Astrocyte (in vitro differentiated cells and primary cell): Measurements from ENCODE around the gene EXOSC1. TPM values are rescaled to one million over a fixed set of nuclear protein-coding genes. Genes with fewer than 3 reads are reported as not detected.

ENCODE experiments used
- DNase-seq: peaks from one replicate; pipeline ENCODE4 v3.0.0-alpha.2; 2010; ENCODE audit warnings: low read depth
- FAIRE-seq: peaks from 2 replicates; lab custom pipeline; 2011; peaks lifted over from hg19 to GRCh38; lab: Jason Lieb, UNC
- H2AFZ ChIP-seq: 2 replicates; pipeline ENCODE4 v1.6.0; 2012; ENCODE audit warnings: low read depth, low read length, inconsistent platforms
- H3K27ac ChIP-seq: 2 replicates; pipeline ENCODE4 v1.5.1; 2011; ENCODE audit warnings: low read depth, low read length, inconsistent platforms
- H3K27me3 ChIP-seq: 2 replicates; pipeline ENCODE4 v1.6.0; 2011; ENCODE audit warnings: low read length, inconsistent platforms; ENCODE audit not compliant: insufficient read depth
- H3K36me3 ChIP-seq: 2 replicates; pipeline ENCODE4 v1.5.1; 2011; ENCODE audit warnings: low read length, inconsistent platforms; ENCODE audit not compliant: insufficient read depth
- H3K4me1 ChIP-seq: 2 replicates; pipeline ENCODE4 v1.5.1; 2011; ENCODE audit warnings: low read length, inconsistent platforms; ENCODE audit not compliant: insufficient read depth
- H3K4me2 ChIP-seq: 2 replicates; pipeline ENCODE4 v1.6.0; 2012; ENCODE audit warnings: low read length, inconsistent platforms
- H3K4me3 ChIP-seq: 2 replicates; pipeline ENCODE4 v1.5.1; 2011; ENCODE audit warnings: low read depth, mild to moderate bottlenecking, low read length, inconsistent platforms; ENCODE audit not compliant: insufficient read depth
- H3K79me2 ChIP-seq: 2 replicates; pipeline ENCODE4 v1.6.0; 2012; ENCODE audit warnings: mild to moderate bottlenecking, low read length, inconsistent platforms; ENCODE audit not compliant: insufficient read depth
- H3K9ac ChIP-seq: 2 replicates; pipeline ENCODE4 v1.6.0; 2012; ENCODE audit warnings: mild to moderate bottlenecking, low read length, inconsistent platforms
- H3K9me3 ChIP-seq: 2 replicates; pipeline ENCODE4 v1.5.1; 2012; ENCODE audit warnings: low read depth, mild to moderate bottlenecking, low read length, inconsistent platforms; ENCODE audit not compliant: insufficient read depth
- H4K20me1 ChIP-seq: 2 replicates; pipeline ENCODE4 v1.6.0; 2012; ENCODE audit warnings: low read length, inconsistent platforms; ENCODE audit not compliant: insufficient read depth
- H3K27ac Mint-ChIP-seq: one replicate; pipeline ENCODE4 v1.8.0; 2021; ENCODE audit warnings: mild to moderate bottlenecking, mixed read lengths; ENCODE audit not compliant: unreplicated experiment
- H3K27me3 Mint-ChIP-seq: one replicate; pipeline ENCODE4 v1.8.0; 2021; ENCODE audit warnings: low read depth, mixed read lengths; ENCODE audit not compliant: unreplicated experiment
- H3K36me3 Mint-ChIP-seq: one replicate; pipeline ENCODE4 v1.8.0; 2021; ENCODE audit warnings: low read depth, mixed read lengths; ENCODE audit not compliant: unreplicated experiment
- H3K4me1 Mint-ChIP-seq: one replicate; pipeline ENCODE4 v1.8.0; 2021; ENCODE audit warnings: low read depth, mixed read lengths; ENCODE audit not compliant: unreplicated experiment
- H3K4me3 Mint-ChIP-seq: one replicate; pipeline ENCODE4 v1.8.0; 2021; ENCODE audit warnings: mild to moderate bottlenecking, moderate library complexity, mixed read lengths; ENCODE audit not compliant: unreplicated experiment
- H3K9me3 Mint-ChIP-seq: one replicate; pipeline ENCODE4 v1.8.0; 2021; ENCODE audit warnings: mild to moderate bottlenecking, mixed read lengths; ENCODE audit not compliant: unreplicated experiment
- EZH2 ChIP-seq: IDR thresholded peaks from 2 replicates; pipeline ENCODE4 v1.6.1; 2012; ENCODE audit warnings: mild to moderate bottlenecking, low read length, inconsistent platforms; ENCODE audit not compliant: insufficient read depth
- total RNA-seq: library from RNA; stranded (reverse); gene quantifications from 2 replicates; pipeline ENCODE4 v1.2.1, GENCODE V29; 2021
- TF ChIP-seq, protein P1 (sequence below): IDR thresholded peaks from 2 replicates; pipeline ENCODE4 v1.5.1; 2011; ENCODE audit warnings: low read depth, mild to moderate bottlenecking, inconsistent platforms, low read length, moderate library complexity; ENCODE audit not compliant: insufficient read depth

Gene EXOSC1
- total RNA-seq, 1 donor from 2014 or later = 37.9 TPM

DNA sequence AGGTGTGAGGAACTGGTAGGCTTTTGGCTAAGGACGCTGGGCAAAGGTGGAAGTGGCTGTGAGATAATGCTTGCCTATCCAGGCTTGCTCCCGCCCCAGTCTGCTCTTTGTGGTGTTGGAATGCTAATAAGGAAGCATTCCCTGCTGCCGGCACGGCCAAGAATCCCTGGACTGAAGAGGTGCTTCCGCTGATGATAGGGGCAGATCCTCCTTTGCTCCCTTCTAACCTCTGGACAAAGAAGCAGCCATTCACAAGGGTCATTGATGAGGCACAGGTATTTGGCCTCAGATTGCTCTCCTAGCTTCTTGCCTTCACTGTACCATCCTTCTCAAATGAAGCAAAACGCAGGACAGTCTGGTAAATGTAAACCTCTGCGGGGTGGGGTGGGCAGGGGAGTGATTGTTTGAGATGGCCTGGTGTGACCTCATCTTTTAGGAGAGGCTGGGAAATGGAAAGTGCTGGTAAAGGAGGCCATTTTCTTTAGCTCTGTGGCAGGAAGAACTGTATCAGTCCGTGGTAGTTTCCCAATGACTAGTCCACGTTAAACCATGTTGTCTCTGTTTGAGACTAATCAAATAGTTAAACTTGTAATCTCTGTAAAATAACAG, 18.1 kb downstream of the EXOSC1 start:
- FAIRE-seq (no peak), DNase-seq (no peak)
- Histone ChIP-seq H3K4me3 (peak overlapping the region; percentile 96), H3K4me1 (peaks cover 24% of the 10 kb centered on the region), H3K4me2 (peak overlapping the region; percentile 99), H3K9me3 (no peaks in the 10 kb centered on the region), H3K27me3 (no peaks in the 10 kb centered on the region), H3K9ac (peak overlapping the region; percentile 90), H4K20me1 (peaks cover 44% of the 10 kb centered on the region), H3K36me3 (peaks cover 23% of the 10 kb centered on the region), H3K79me2 (peaks cover 66% of the 10 kb centered on the region), H2AFZ (peak overlapping the region; percentile 30), H3K27ac (peak overlapping the region; percentile 74)
- Mint-ChIP-seq H3K36me3 (peaks cover 12% of the 10 kb centered on the region), H3K27ac (peak overlapping the region; percentile 91), H3K9me3 (no peaks in the 10 kb centered on the region), H3K4me1 (peaks cover 22% of the 10 kb centered on the region), H3K4me3 (peak overlapping the region; percentile 96), H3K27me3 (no peaks in the 10 kb centered on the region)
- TF ChIP-seq, protein P1, sequence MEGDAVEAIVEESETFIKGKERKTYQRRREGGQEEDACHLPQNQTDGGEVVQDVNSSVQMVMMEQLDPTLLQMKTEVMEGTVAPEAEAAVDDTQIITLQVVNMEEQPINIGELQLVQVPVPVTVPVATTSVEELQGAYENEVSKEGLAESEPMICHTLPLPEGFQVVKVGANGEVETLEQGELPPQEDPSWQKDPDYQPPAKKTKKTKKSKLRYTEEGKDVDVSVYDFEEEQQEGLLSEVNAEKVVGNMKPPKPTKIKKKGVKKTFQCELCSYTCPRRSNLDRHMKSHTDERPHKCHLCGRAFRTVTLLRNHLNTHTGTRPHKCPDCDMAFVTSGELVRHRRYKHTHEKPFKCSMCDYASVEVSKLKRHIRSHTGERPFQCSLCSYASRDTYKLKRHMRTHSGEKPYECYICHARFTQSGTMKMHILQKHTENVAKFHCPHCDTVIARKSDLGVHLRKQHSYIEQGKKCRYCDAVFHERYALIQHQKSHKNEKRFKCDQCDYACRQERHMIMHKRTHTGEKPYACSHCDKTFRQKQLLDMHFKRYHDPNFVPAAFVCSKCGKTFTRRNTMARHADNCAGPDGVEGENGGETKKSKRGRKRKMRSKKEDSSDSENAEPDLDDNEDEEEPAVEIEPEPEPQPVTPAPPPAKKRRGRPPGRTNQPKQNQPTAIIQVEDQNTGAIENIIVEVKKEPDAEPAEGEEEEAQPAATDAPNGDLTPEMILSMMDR = no peak
- TF ChIP-seq EZH2 = no peak

DNA sequence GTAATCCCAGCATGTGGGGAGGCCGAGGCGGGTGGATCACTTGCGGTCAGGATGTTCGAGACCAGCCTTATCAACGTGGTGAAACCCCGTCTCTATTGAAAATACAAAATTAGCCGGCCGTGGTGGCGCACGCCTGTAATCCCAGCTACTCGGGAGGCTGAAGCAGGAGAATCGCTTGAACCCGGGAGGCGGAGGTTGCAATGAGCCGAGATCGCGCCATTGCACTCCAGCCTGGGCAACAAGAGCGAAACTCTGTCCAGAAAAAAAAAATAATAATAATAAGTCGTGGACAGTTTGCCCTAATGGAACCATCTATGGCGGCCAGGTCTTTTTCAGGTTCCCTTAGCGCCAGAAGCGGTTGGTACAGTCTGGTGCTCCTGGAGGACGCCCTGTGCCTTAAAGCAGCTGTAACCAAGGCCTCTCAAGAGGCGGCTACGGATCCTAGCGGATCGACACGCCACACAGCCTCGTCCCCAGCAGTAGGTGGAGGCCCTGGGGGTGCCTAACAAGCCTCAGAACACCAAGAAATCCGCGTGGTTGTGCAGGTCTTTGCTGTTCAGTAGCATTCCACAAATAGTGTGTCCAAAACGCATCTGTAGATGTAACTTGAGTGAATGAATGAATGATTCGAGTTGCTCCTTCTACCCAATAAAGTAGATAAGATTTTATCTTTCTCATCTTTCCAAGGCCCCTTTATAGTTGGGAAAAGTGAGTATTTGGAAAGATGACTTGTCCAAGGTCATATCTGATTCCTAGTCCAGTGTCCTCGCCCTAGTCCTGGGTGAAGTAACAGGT, 18.8 kb downstream of the EXOSC1 start:
- H3K27ac Mint-ChIP-seq = peak overlapping the region; percentile 91
- H2AFZ ChIP-seq = peak overlapping the region; percentile 30
- peak overlapping the region; percentile 90 for H3K9ac ChIP-seq
- FAIRE-seq (no peak), DNase-seq (no peak)
- peaks cover 68% of the 10 kb centered on the region for H3K79me2 ChIP-seq
- no peaks in the 10 kb centered on the region for H3K9me3 Mint-ChIP-seq
- no peaks in the 10 kb centered on the region for H3K27me3 Mint-ChIP-seq
- no peaks in the 10 kb centered on the region for H3K27me3 ChIP-seq
- TF ChIP-seq EZH2 = no peak
- TF ChIP-seq, protein P1 = no peak
- peaks cover 11% of the 10 kb centered on the region for H3K36me3 Mint-ChIP-seq
- peaks cover 21% of the 10 kb centered on the region for H3K36me3 ChIP-seq
- peaks cover 42% of the 10 kb centered on the region for H4K20me1 ChIP-seq
- H3K27ac ChIP-seq = peak overlapping the region; percentile 86
- peak overlapping the region; percentile 99 for H3K4me2 ChIP-seq
- H3K9me3 ChIP-seq = no peaks in the 10 kb centered on the region
- H3K4me1 Mint-ChIP-seq = peaks cover 22% of the 10 kb centered on the region
- peak overlapping the region; percentile 96 for H3K4me3 Mint-ChIP-seq
- peak overlapping the region; percentile 96 for H3K4me3 ChIP-seq
- peaks cover 26% of the 10 kb centered on the region for H3K4me1 ChIP-seq
